ENCODE results near the gene TKTL1. TPM values are rescaled to one million over a fixed set of nuclear protein-coding genes. Genes with fewer than 3 reads are reported as not detected.

Gene TKTL1
- total RNA-seq, 1 donor from 2014 or later = not detected

GRCh38 chrX:154373340-154374306, 78.0 kb downstream of the TKTL1 start:
- Histone ChIP-seq H3K27ac (peak overlapping the region; percentile 65), H3K9me3 (no peaks in the 10 kb centered on the region), H3K27me3 (ENCODE audit: low read depth) (no peaks in the 10 kb centered on the region), H3K4me1 (peaks cover 38% of the 10 kb centered on the region), H3K36me3 (no peaks in the 10 kb centered on the region), H3K4me3 (peak overlapping the region; percentile 75)
- DNase-seq = no peak
- intact Hi-C loops (cut with DNase I) = no loop called here
- peak; percentile 55 for TF ChIP-seq CTCF (IDR thresholded peaks at IDR 0.05)
- ATAC-seq = peak in 1 of 2 donors; percentile 13

GRCh38 chrX:154374313-154375155, 78.9 kb downstream of the TKTL1 start, which contains the start of gene FLNA:
Gene FLNA, minus strand, starts transcription at chrX:154374634. Its CDS starts 3,389 bp downstream, at chrX:154371245.
- ATAC-seq = no peak
- Histone ChIP-seq H3K27ac (peak within 1 kb of the TSS; percentile 65), H3K27me3 (ENCODE audit: low read depth) (no peaks in the 10 kb centered on the region), H3K4me3 (peak within 1 kb of the TSS; percentile 75), H3K9me3 (no peaks in the 10 kb centered on the region), H3K36me3 (no peaks in the 10 kb centered on the region), H3K4me1 (peaks cover 37% of the 10 kb centered on the region)
- no peak for TF ChIP-seq CTCF (IDR thresholded peaks at IDR 0.05)
- DNase-seq = no peak
- intact Hi-C loops (cut with DNase I) = no loop called here

- H3K4me3 ChIP-seq = peak overlapping the region; percentile 75
- intact Hi-C loops (cut with DNase I) = no loop called here
- no peaks in the 10 kb centered on the region for H3K36me3 ChIP-seq
- no peak for TF ChIP-seq CTCF (IDR thresholded peaks at IDR 0.05)
- ATAC-seq = no peak
- no peaks in the 10 kb centered on the region for H3K27me3 ChIP-seq (ENCODE audit: low read depth)
- peaks cover 38% of the 10 kb centered on the region for H3K4me1 ChIP-seq
- H3K27ac ChIP-seq = no peak overlapping the region
- H3K9me3 ChIP-seq = no peaks in the 10 kb centered on the region
- no peak for DNase-seq
Observed at GRCh38 chrX:154375156-154375504, 79.5 kb downstream of the TKTL1 start.

GRCh38 chrX:154376774-154377173, 81.2 kb downstream of the TKTL1 start:
- Histone ChIP-seq H3K4me3 (no peak overlapping the region), H3K36me3 (peaks cover 5% of the 10 kb centered on the region), H3K27me3 (ENCODE audit: low read depth) (no peaks in the 10 kb centered on the region), H3K9me3 (no peaks in the 10 kb centered on the region), H3K27ac (peak overlapping the region; percentile 90), H3K4me1 (peaks cover 45% of the 10 kb centered on the region)
- ATAC-seq = no peak
- DNase-seq = no peak
- intact Hi-C loops (cut with DNase I) = no loop called here
- TF ChIP-seq CTCF (IDR thresholded peaks at IDR 0.05) = no peak

GRCh38 chrX:154378059-154378798, 82.6 kb downstream of the TKTL1 start:
- Histone ChIP-seq H3K4me1 (peaks cover 30% of the 10 kb centered on the region), H3K27ac (peak overlapping the region; percentile 90), H3K27me3 (ENCODE audit: low read depth) (no peaks in the 10 kb centered on the region), H3K36me3 (peaks cover 5% of the 10 kb centered on the region), H3K4me3 (peak overlapping the region; percentile 53), H3K9me3 (no peaks in the 10 kb centered on the region)
- ATAC-seq = peak; percentile 4 to 24
- no peak for TF ChIP-seq CTCF (IDR thresholded peaks at IDR 0.05)
- intact Hi-C loops (cut with DNase I) = no loop called here
- DNase-seq = peak; percentile 75
